Activated naive CD8-positive, alpha-beta T cell treated with anti-CD3 and anti-CD28 coated beads, Interleukin-2, amount 50 U/mL, for 16 hours (primary cell): Measurements from ENCODE around the gene PAQR4.
"Not testable (repeated sequence)": the region's sequence is repeated elsewhere in the genome, so short reads cannot be mapped to it uniquely, and the experiment has no call there.

ENCODE experiments used
- DNase-seq: peaks from one replicate; pipeline ENCODE4 v3.0.0-alpha.2; 2020; ENCODE audit warnings: low read depth, low spot score

The PAQR4 gene

GRCh38 chr16:2943716-2944115, 25.4 kb upstream of the PAQR4 start:
- not testable (repeated sequence) for DNase-seq

- no peak for DNase-seq
Measured at GRCh38 chr16:2946649-2947048, 22.5 kb upstream of the PAQR4 start.

GRCh38 chr16:2948807-2949704, 20.1 kb upstream of the PAQR4 start:
- no peak for DNase-seq

GRCh38 chr16:2949705-2950352, 19.3 kb upstream of the PAQR4 start:
- no peak for DNase-seq

- DNase-seq = no peak
Measured at GRCh38 chr16:2950353-2950724, 18.8 kb upstream of the PAQR4 start.

GRCh38 chr16:2950773-2951172, 18.4 kb upstream of the PAQR4 start:
- no peak for DNase-seq

GRCh38 chr16:2952679-2953078, 16.5 kb upstream of the PAQR4 start:
- no peak for DNase-seq

- no peak for DNase-seq
Measured at GRCh38 chr16:2953706-2954627, 15.2 kb upstream of the PAQR4 start.

- no peak for DNase-seq
Measured at GRCh38 chr16:2954656-2955381, 14.3 kb upstream of the PAQR4 start.

GRCh38 chr16:2955438-2955778, 13.7 kb upstream of the PAQR4 start:
- DNase-seq = no peak

GRCh38 chr16:2955779-2956578, 13.2 kb upstream of the PAQR4 start:
- no peak for DNase-seq

GRCh38 chr16:2956579-2956956, 12.6 kb upstream of the PAQR4 start:
- DNase-seq = no peak

GRCh38 chr16:2959206-2959605, 9.9 kb upstream of the PAQR4 start:
- no peak for DNase-seq

- no peak for DNase-seq
Measured at GRCh38 chr16:2960183-2961010, 8.8 kb upstream of the PAQR4 start.

GRCh38 chr16:2962334-2963073, 6.6 kb upstream of the PAQR4 start:
- no peak for DNase-seq

GRCh38 chr16:2963074-2963722, 6.0 kb upstream of the PAQR4 start:
- no peak for DNase-seq

GRCh38 chr16:2963723-2964474, 5.2 kb upstream of the PAQR4 start, which contains the start of gene KREMEN2:
Gene KREMEN2, plus strand, starts transcription at chr16:2964275. Its CDS starts 246 bp downstream, at chr16:2964521.
- no peak for DNase-seq
